H1 (cell line): ENCODE results near the gene TAF1L. TPM values are rescaled to one million over a fixed set of nuclear protein-coding genes. Genes with fewer than 3 reads are reported as not detected.

Experiments
- CTCF ChIA-PET: fragments of 300-600 bp; sonication (Branson Sonifier 250); formaldehyde crosslinking; loops from one replicate; lab custom pipeline; 2021; ENCODE audit not compliant: partially characterized antibody; lab: Charles Lee
- POLR2A ChIA-PET: fragments of 300-600 bp; sonication (Branson Sonifier 250); formaldehyde crosslinking; loops from one replicate; lab custom pipeline; 2021; ENCODE audit warnings: inconsistent platforms; ENCODE audit not compliant: partially characterized antibody; lab: Charles Lee
- DNase-seq, 2 experiments: peaks; one replicate each; pipeline versions ENCODE4 v3.0.0 to v3.0.0-alpha.2; 2010 to 2022; ENCODE audit warnings: low spot score in 2 of 2, low read depth in 1 of 2, mixed read lengths in 1 of 2
- FAIRE-seq: peaks from 2 replicates; lab custom pipeline; 2011; peaks lifted over from hg19 to GRCh38; lab: Jason Lieb, UNC
- H2AFZ ChIP-seq: 2 replicates; pipeline ENCODE4 v1.8.1; 2012; ENCODE audit warnings: low read length, inconsistent platforms
- H2AK5ac ChIP-seq: 2 replicates; pipeline ENCODE4 v1.6.1; 2013; ENCODE audit warnings: low read depth, low read length
- H2BK120ac ChIP-seq: replicated peaks from 2 replicates; pipeline ENCODE3; 2013; ENCODE audit warnings: low read depth, low read length, inconsistent platforms
- H2BK12ac ChIP-seq: 2 replicates; pipeline ENCODE4 v1.6.1; 2013; ENCODE audit warnings: low read depth, low read length
- H2BK15ac ChIP-seq: 2 replicates; pipeline ENCODE4 v1.6.1; 2013; ENCODE audit warnings: low read length
- H2BK20ac ChIP-seq: 2 replicates; pipeline ENCODE4 v1.6.1; 2013; ENCODE audit warnings: low read length
- H2BK5ac ChIP-seq: 2 replicates; pipeline ENCODE4 v1.6.1; 2013; ENCODE audit warnings: low read depth, low read length
- H3K14ac ChIP-seq: 2 replicates; pipeline ENCODE4 v1.6.1; 2013; ENCODE audit warnings: inconsistent platforms; ENCODE audit not compliant: insufficient read length
- H3K18ac ChIP-seq: 2 replicates; pipeline ENCODE4 v1.6.1; 2013; ENCODE audit warnings: low read length; ENCODE audit errors: extremely low read depth
- H3K23ac ChIP-seq: 2 replicates; pipeline ENCODE4 v1.6.1; 2013; ENCODE audit warnings: inconsistent platforms; ENCODE audit not compliant: insufficient read length
- H3K23me2 ChIP-seq: 2 replicates; pipeline ENCODE4 v1.6.1; 2013; ENCODE audit warnings: low read depth, low read length
- H3K27ac ChIP-seq: 2 replicates; pipeline ENCODE4 v1.6.1; 2011; ENCODE audit warnings: low read depth, low read length, inconsistent platforms
- H3K27me3 ChIP-seq, 4 experiments: replicated peaks in 1 of 4; 1 replicate in 1 of 4; 2 replicates in 3 of 4; pipeline versions ENCODE4 v1.6.1 to v1.8.1; 2011 to 2013; ENCODE audit warnings: low read length in 3 of 4, mild to moderate bottlenecking in 3 of 4, inconsistent platforms in 2 of 4, mixed read lengths in 2 of 4, moderate library complexity in 1 of 4; ENCODE audit not compliant: control insufficient read depth in 3 of 4, insufficient read depth in 3 of 4; ENCODE audit errors: extremely low read depth in 1 of 4
- H3K36me3 ChIP-seq, 4 experiments: 2 replicates each; pipeline versions ENCODE4 v1.6.1 to v1.8.1; 2011 to 2013; ENCODE audit warnings: mild to moderate bottlenecking in 4 of 4, low read length in 3 of 4, moderate library complexity in 2 of 4, control low read depth in 1 of 4, inconsistent platforms in 1 of 4; ENCODE audit not compliant: insufficient read depth in 4 of 4, control insufficient read depth in 2 of 4
- H3K4ac ChIP-seq: replicated peaks from 2 replicates; pipeline ENCODE3; 2013; ENCODE audit warnings: low read length, low read depth, mixed read lengths, inconsistent platforms; ENCODE audit not compliant: insufficient read length
- H3K4me1 ChIP-seq, 4 experiments: replicated peaks in 1 of 4; 1 replicate in 1 of 4; 2 replicates in 3 of 4; pipeline versions ENCODE4 v1.6.1 to v1.8.1; 2011 to 2013; ENCODE audit warnings: low read length in 3 of 4, inconsistent platforms in 2 of 4, mixed read lengths in 1 of 4; ENCODE audit not compliant: insufficient read depth in 4 of 4, control insufficient read depth in 3 of 4
- H3K4me2 ChIP-seq, 2 experiments: 2 replicates each; pipeline versions ENCODE4 v1.6.1 to v1.8.1; 2011 to 2013; ENCODE audit warnings: low read depth in 2 of 2, low read length in 2 of 2, control low read depth in 1 of 2, inconsistent platforms in 1 of 2, mild to moderate bottlenecking in 1 of 2; ENCODE audit not compliant: insufficient read depth in 1 of 2
- H3K4me3 ChIP-seq, 4 experiments: fragments of 200-600, 300-600 bp in 1 of 4; sonication (generic), shearing (Covaris generic), sonication (Bioruptor Twin) in 1 of 4; 2 replicates each; pipeline versions ENCODE4 v1.5.1 to v1.8.1; 2011 to 2016; ENCODE audit warnings: low read length in 4 of 4, low read depth in 3 of 4, control low read depth in 2 of 4, inconsistent platforms in 2 of 4, mild to moderate bottlenecking in 2 of 4, mixed read lengths in 1 of 4, moderate library complexity in 1 of 4; ENCODE audit not compliant: insufficient read depth in 2 of 4; ENCODE audit errors: extremely low read depth in 1 of 4
- H3K56ac ChIP-seq: replicated peaks from 2 replicates; pipeline ENCODE3; 2013; ENCODE audit warnings: low read depth, mild to moderate bottlenecking, mixed read lengths, low read length, inconsistent platforms; ENCODE audit not compliant: insufficient read length
- H3K79me1 ChIP-seq: 2 replicates; pipeline ENCODE4 v1.6.1; 2013; ENCODE audit warnings: low read depth, low read length, control low read depth
- H3K79me2 ChIP-seq, 2 experiments: 2 replicates each; pipeline versions ENCODE4 v1.6.1 to v1.8.1; 2012 to 2013; ENCODE audit warnings: low read length in 2 of 2, mild to moderate bottlenecking in 2 of 2, inconsistent platforms in 1 of 2; ENCODE audit not compliant: insufficient read depth in 2 of 2, control insufficient read depth in 1 of 2
- H3K9ac ChIP-seq, 4 experiments: replicated peaks in 1 of 4; 1 replicate in 1 of 4; 2 replicates in 3 of 4; pipeline versions ENCODE4 v1.6.1 to v1.8.1; 2011 to 2013; ENCODE audit warnings: low read depth in 3 of 4, low read length in 3 of 4, control low read depth in 2 of 4, mild to moderate bottlenecking in 2 of 4, moderate library complexity in 2 of 4, inconsistent platforms in 1 of 4; ENCODE audit errors: extremely low read depth in 1 of 4
- H3K9me3 ChIP-seq, 2 experiments: 2 replicates each; pipeline versions ENCODE4 v1.6.1 to v1.8.1; 2012 to 2013; ENCODE audit warnings: mild to moderate bottlenecking in 2 of 2, moderate library complexity in 2 of 2, control low read depth in 1 of 2, inconsistent platforms in 1 of 2, low read depth in 1 of 2, low read length in 1 of 2, mixed read lengths in 1 of 2; ENCODE audit not compliant: insufficient read depth in 2 of 2
- H4K20me1 ChIP-seq, 2 experiments: replicated peaks in 1 of 2; 2 replicates each; pipeline versions ENCODE3 to v1.8.1; 2011 to 2013; ENCODE audit warnings: inconsistent platforms in 2 of 2, low read length in 2 of 2, mild to moderate bottlenecking in 1 of 2; ENCODE audit not compliant: insufficient read depth in 2 of 2, control insufficient read depth in 1 of 2
- H4K5ac ChIP-seq: 2 replicates; pipeline ENCODE4 v1.6.1; 2013; ENCODE audit warnings: low read length, low read depth, mixed read lengths, inconsistent platforms; ENCODE audit not compliant: insufficient read length
- H4K8ac ChIP-seq: 2 replicates; pipeline ENCODE4 v1.8.0; 2013; ENCODE audit warnings: mild to moderate bottlenecking, moderate library complexity, low read length, inconsistent platforms; ENCODE audit not compliant: insufficient read depth; ENCODE audit errors: extremely low read depth
- H4K91ac ChIP-seq: replicated peaks from 2 replicates; pipeline ENCODE3; 2013; ENCODE audit warnings: low read length, mixed read lengths, inconsistent platforms; ENCODE audit not compliant: insufficient read length
- ATF2 ChIP-seq: IDR thresholded peaks from 2 replicates; pipeline ENCODE4 v1.6.1; 2012; ENCODE audit warnings: low read length, inconsistent platforms
- BACH1 ChIP-seq: IDR thresholded peaks from 2 replicates; pipeline ENCODE4 v1.6.1; 2012; ENCODE audit warnings: low read length, improper control_type of control experiment
- CHD2 ChIP-seq: IDR thresholded peaks from 2 replicates; pipeline ENCODE4 v1.6.1; 2012; ENCODE audit warnings: low read length, improper control_type of control experiment
- CREB1 ChIP-seq: IDR thresholded peaks from 2 replicates; pipeline ENCODE4 v1.6.1; 2012; ENCODE audit warnings: inconsistent platforms
- CTBP2 ChIP-seq: IDR thresholded peaks from 2 replicates; pipeline ENCODE4 v1.7.0; 2011; ENCODE audit warnings: borderline replicate concordance, mild to moderate bottlenecking, moderate library complexity, mixed read lengths, low read length; ENCODE audit not compliant: insufficient read depth, insufficient read length
- JUN ChIP-seq: IDR thresholded peaks from 2 replicates; pipeline ENCODE4 v1.6.1; 2011; ENCODE audit warnings: low read depth, mild to moderate bottlenecking, improper control_type of control experiment, low read length
- KDM1A ChIP-seq: fragments of 200-600, 300-600 bp; sonication (generic); IDR thresholded peaks from 2 replicates; pipeline ENCODE4 v1.7.1; 2016; ENCODE audit warnings: mild to moderate bottlenecking, low read length, borderline replicate concordance
- POU5F1 ChIP-seq: IDR thresholded peaks from 2 replicates; pipeline ENCODE4 v1.6.1; 2011; ENCODE audit warnings: low read depth, mild to moderate bottlenecking, low read length, moderate library complexity
- SIN3A ChIP-seq, 2 experiments: IDR thresholded peaks in 1 of 2; conservative IDR thresholded peaks in 1 of 2; 2 replicates each; pipeline ENCODE4 v1.6.1; 2011 to 2012; ENCODE audit warnings: low read length in 2 of 2, improper control_type of control experiment in 1 of 2, low read depth in 1 of 2, mild to moderate bottlenecking in 1 of 2
- SIX5 ChIP-seq: IDR thresholded peaks from 2 replicates; pipeline ENCODE4 v1.6.1; 2011; ENCODE audit warnings: mild to moderate bottlenecking, low read depth, low read length
- SP4 ChIP-seq: IDR thresholded peaks from 2 replicates; pipeline ENCODE4 v1.6.1; 2012; ENCODE audit warnings: low read length, inconsistent platforms
- TAF7 ChIP-seq: optimal IDR thresholded peaks from 2 replicates; pipeline ENCODE3; 2011; ENCODE audit warnings: low read depth, mild to moderate bottlenecking, inconsistent platforms, low read length, moderate library complexity, borderline replicate concordance
- YY1 ChIP-seq: IDR thresholded peaks from 2 replicates; pipeline ENCODE4 v1.6.1; 2011; ENCODE audit warnings: low read depth, mild to moderate bottlenecking, low read length
- ZNF274 ChIP-seq: IDR thresholded peaks from 2 replicates; pipeline ENCODE4 v1.7.0; 2012; ENCODE audit warnings: low read length, borderline replicate concordance; ENCODE audit errors: extremely low read depth
- WGBS, 2 experiments: shearing (Covaris generic) in 1 of 2; methylation state at CpG; one replicate each; pipeline versions ENCODE4 v1.1.6 to v1.1.7; 2013 to 2015; ENCODE audit warnings: low lambda C conversion rate in 2 of 2, mixed read lengths in 2 of 2, inconsistent platforms in 1 of 2, low coverage in 1 of 2, missing lambda C conversion rate in 1 of 2; ENCODE audit not compliant: insufficient replicate concordance in 2 of 2, insufficient coverage in 1 of 2, insufficient read length in 1 of 2; ENCODE audit errors: extremely low coverage in 1 of 2, missing lambda C conversion rate in 1 of 2; 5-methylcytosine and 5-hydroxymethylcytosine counted together
- polyA plus RNA-seq, 7 experiments: library from polyadenylated mRNA; depleted of rRNA in 3 of 7; stranded (reverse) in 5 of 7; unstranded in 2 of 7; fragments of >200 nt in 5 of 7; fragments of 200-250 nt in 2 of 7; gene quantifications; 1 replicate in 5 of 7; 2 replicates in 1 of 7; 4 replicates in 1 of 7; pipeline versions ENCODE4 v1.2.1 to v1.2.3, GENCODE V29; 2011 to 2013; ENCODE audit warnings: missing spikeins in 2 of 7, mixed read lengths in 2 of 7
- total RNA-seq: library from RNA; stranded (reverse); fragmentation: NEBNext Ultra II Directional; extraction: Animal tissue kit (Norgen Biotek cat#: 25700); gene quantifications from 2 replicates; pipeline ENCODE4 v1.2.1, GENCODE V29; 2021

The TAF1L gene
- total and polyA plus RNA-seq, 2 of the 8 experiments (the other 6 are each of a cell fraction or from before 2014, with no cell fraction given): not detected

- H3K79me2 ChIP-seq: no peaks in the 10 kb centered on the region
- TF ChIP-seq POU5F1 (no peak), CHD2 (no peak), YY1 (no peak), SIN3A (conservative IDR thresholded peaks at IDR 0.05 in 1 of 2, IDR thresholded peaks at IDR 0.05 in 1 of 2; ENCODE audit: low read depth in 1 of 2, low read length in 2 of 2) (no peak), TAF7 (no peak), SP4 (no peak), ZNF274 (no peak), BACH1 (no peak), CTBP2 (no peak), CREB1 (no peak), KDM1A (no peak), ATF2 (no peak), SIX5 (no peak), JUN (no peak)
These were observed 17.2 kb downstream of the TAF1L start for GRCh38 chr9:32618261-32618660.

More at GRCh38 chr9:32618261-32618660, 17.2 kb downstream of the TAF1L start:
- Histone ChIP-seq H3K23me2 (no peaks in the 10 kb centered on the region), H3K56ac (no peak overlapping the region), H3K14ac (no peak overlapping the region), H3K4me3 (no peak overlapping the region), H2BK12ac (no peak overlapping the region), H3K4me2 (no peak overlapping the region), H2BK20ac (no peak overlapping the region), H2AFZ (no peak overlapping the region), H4K8ac (no peak overlapping the region), H3K9ac (no peak overlapping the region), H4K5ac (no peak overlapping the region), H3K18ac (no peak overlapping the region; the same call in 1 of the 2 replicates), H2BK120ac (no peak overlapping the region), H3K9me3 (no peaks in the 10 kb centered on the region; a peak in 1 of 4 replicates), H3K36me3 (no peaks in the 10 kb centered on the region), H3K4me1 (no peaks in the 10 kb centered on the region), H2BK15ac (no peak overlapping the region), H3K27ac (no peak overlapping the region), H3K4ac (no peak overlapping the region), H4K20me1 (no peaks in the 10 kb centered on the region), H3K27me3 (no peaks in the 10 kb centered on the region), H3K23ac (no peak overlapping the region), H2BK5ac (no peak overlapping the region), H2AK5ac (no peak overlapping the region), H4K91ac (no peak overlapping the region), H3K79me1 (no peaks in the 10 kb centered on the region)
- WGBS, 2 experiments: 89% methylated on average over 5 of the region's 5 CpGs; no CpG with 5 or more reads in 1 of the 2 experiments
- CTCF ChIA-PET: interaction anchor here (0.6 to 1.1 kb wide), 4 partner anchors 10 to 367 kb away, joined by 3 read pairs; no protein-coding TSS in a partner anchor
- POLR2A ChIA-PET: no interaction called here
- FAIRE-seq: no peak
- DNase-seq: no peak
